Thyroid gland (tissue), 4 donors: ENCODE measurements around the gene TPSB2. TPM values are rescaled to one million over a fixed set of nuclear protein-coding genes. Genes with fewer than 3 reads are reported as not detected.
A peak's percentile ranks its signal among the peaks of the same experiment; 100 is the strongest.

Experiments
- DNase-seq, 2 donors: peaks; one replicate each; pipeline ENCODE4 v3.0.0-alpha.2; 2019
- H3K27ac ChIP-seq, 3 donors: fragments of 200-600 bp; sonication (generic); 1 replicate in 2 of 3; 2 replicates in 1 of 3; pipeline ENCODE4 v1.5.1; 2016 to 2019; ENCODE audit warnings: mild to moderate bottlenecking in 1 of 3, moderate library complexity in 1 of 3
- H3K27me3 ChIP-seq: fragments of 200-600 bp; sonication (generic); one replicate; pipeline ENCODE4 v1.5.1; 2019
- H3K36me3 ChIP-seq, 2 donors: fragments of 200-600 bp; sonication (generic); one replicate each; pipeline ENCODE4 v1.5.1; 2016 to 2019
- H3K4me1 ChIP-seq, 2 donors: fragments of 200-600 bp; sonication (generic); one replicate each; pipeline ENCODE4 v1.5.1; 2017 to 2019
- H3K4me3 ChIP-seq, 3 donors: fragments of 200-600 bp; sonication (generic); replicated peaks in 1 of 3; 1 replicate in 2 of 3; 2 replicates in 1 of 3; pipeline ENCODE4 v1.5.1; 2016; ENCODE audit warnings: mild to moderate bottlenecking in 1 of 3
- H3K9me3 ChIP-seq: fragments of 200-600 bp; sonication (generic); one replicate; pipeline ENCODE4 v1.5.1; 2017
- CTCF ChIP-seq, 6 experiments: fragments of 200-600 bp in 3 of 6; fragments of 450-650 bp in 3 of 6; sonication (generic) in 3 of 6; IDR thresholded peaks; one replicate each; pipeline ENCODE4 v1.5.1; 2016 to 2019; ENCODE audit warnings: antibody characterized with exemption in 6 of 6, mild to moderate bottlenecking in 2 of 6, inconsistent platforms in 1 of 6, moderate library complexity in 1 of 6
- POLR2A ChIP-seq, 2 donors: fragments of 450-650 bp; IDR thresholded peaks; one replicate each; pipeline ENCODE4 v1.6.1; 2017; ENCODE audit warnings: antibody characterized with exemption in 2 of 2, mild to moderate bottlenecking in 2 of 2, moderate library complexity in 1 of 2
- WGBS, 2 donors: methylation state at CpG; one replicate each; pipeline ENCODE4 v1.1.5; 2017; 5-methylcytosine and 5-hydroxymethylcytosine counted together
- intact Hi-C: fragments of 100-400 bp; cut with DNase I; formaldehyde crosslinking; loops from one replicate; pipeline ENCODE4 v1.15.1; 2023
- total RNA-seq, 4 donors: library from RNA; depleted of rRNA; stranded (reverse); fragments of >200 nt; gene quantifications; one replicate each; pipeline ENCODE4 v1.2.3, GENCODE V29; 2016

The TPSB2 gene
- total RNA-seq, 4 donors from 2014 or later: 1.1 to 16.6 (median 11.9) TPM; not detected in 1

GRCh38 chr16:1198194-1198593 is 31.8 kb downstream of the TPSB2 start:
- WGBS, 2 donors: 82 to 92% methylated on average over 12 to 15 of the region's 18 CpGs
- TF ChIP-seq POLR2A (IDR thresholded peaks at IDR 0.05) (no peak), CTCF (IDR thresholded peaks at IDR 0.05) (no peak)
- H3K9me3 ChIP-seq: no peaks in the 10 kb centered on the region
- intact Hi-C loops: loop anchor here (10.0 kb wide), 1 partner anchor 493 kb away; the partner anchor contains the start of gene FBXL16
- no peak overlapping the region for H3K27ac ChIP-seq
- no peak overlapping the region for H3K4me3 ChIP-seq
- H3K36me3 ChIP-seq: no peaks in the 10 kb centered on the region
- peaks cover 4 to 5% of the 10 kb centered on the region in 2 donors for H3K4me1 ChIP-seq
- no peaks in the 10 kb centered on the region for H3K27me3 ChIP-seq
- no peak for DNase-seq

- Histone ChIP-seq H3K4me3 (no peak overlapping the region), H3K27me3 (no peaks in the 10 kb centered on the region), H3K9me3 (no peaks in the 10 kb centered on the region), H3K27ac (no peak overlapping the region), H3K4me1 (peaks cover 4 to 5% of the 10 kb centered on the region in 2 donors), H3K36me3 (no peaks in the 10 kb centered on the region)
- no peak for TF ChIP-seq CTCF (IDR thresholded peaks at IDR 0.05)
- no peak for TF ChIP-seq POLR2A (IDR thresholded peaks at IDR 0.05)
- peak; percentile 29 to 33 for DNase-seq
- intact Hi-C loops: loop anchor here (10.0 kb wide), 1 partner anchor 493 kb away; the partner anchor contains the start of gene FBXL16
- WGBS, 2 donors: 34 to 37% methylated on average over 13 to 17 of the region's 19 CpGs
Measured at GRCh38 chr16:1197237-1197866, 32.6 kb downstream of the TPSB2 start.

- H3K9me3 ChIP-seq: no peaks in the 10 kb centered on the region
- H3K27me3 ChIP-seq: no peaks in the 10 kb centered on the region
- H3K27ac ChIP-seq: no peak overlapping the region
- no peak for TF ChIP-seq POLR2A (IDR thresholded peaks at IDR 0.05)
- no peak for TF ChIP-seq CTCF (IDR thresholded peaks at IDR 0.05)
- H3K4me1 ChIP-seq: peaks cover 4 to 5% of the 10 kb centered on the region in 2 donors
- no peaks in the 10 kb centered on the region for H3K36me3 ChIP-seq
- no peak overlapping the region for H3K4me3 ChIP-seq
- DNase-seq: no peak
- 77 to 81% methylated on average over 6 to 11 of the region's 11 CpGs for WGBS, 2 donors
- intact Hi-C loops: loop anchor here (10.0 kb wide), 1 partner anchor 492 kb away; the partner anchor contains the start of gene FBXL16
Measured at GRCh38 chr16:1196494-1196893, 33.5 kb downstream of the TPSB2 start.

GRCh38 chr16:1195393-1195666 is 34.7 kb downstream of the TPSB2 start:
- 79 to 83% methylated on average over 8 to 11 of the region's 14 CpGs for WGBS, 2 donors

More at GRCh38 chr16:1195393-1195666, 34.7 kb downstream of the TPSB2 start:
- Histone ChIP-seq H3K27ac (no peak overlapping the region), H3K9me3 (no peaks in the 10 kb centered on the region), H3K27me3 (no peaks in the 10 kb centered on the region), H3K4me1 (peaks cover 4 to 5% of the 10 kb centered on the region in 2 donors), H3K4me3 (no peak overlapping the region), H3K36me3 (no peaks in the 10 kb centered on the region)
- no peak for TF ChIP-seq POLR2A (IDR thresholded peaks at IDR 0.05)
- TF ChIP-seq CTCF (IDR thresholded peaks at IDR 0.05): no peak
- intact Hi-C loops: loop anchor here (2.0 to 10.0 kb wide), 2 partner anchors 89 to 491 kb away; partner anchors contain the start of gene FBXL16
- no peak for DNase-seq
